H1 (cell line): ENCODE results near the gene PHC2. TPM values are rescaled to one million over a fixed set of nuclear protein-coding genes. Genes with fewer than 3 reads are reported as not detected.

Experiments used
- CTCF ChIA-PET: fragments of 300-600 bp; sonication (Branson Sonifier 250); formaldehyde crosslinking; loops from one replicate; lab custom pipeline; 2021; ENCODE audit not compliant: partially characterized antibody; lab: Charles Lee
- POLR2A ChIA-PET: fragments of 300-600 bp; sonication (Branson Sonifier 250); formaldehyde crosslinking; loops from one replicate; lab custom pipeline; 2021; ENCODE audit warnings: inconsistent platforms; ENCODE audit not compliant: partially characterized antibody; lab: Charles Lee
- DNase-seq, 2 experiments: peaks; one replicate each; pipeline versions ENCODE4 v3.0.0 to v3.0.0-alpha.2; 2010 to 2022; ENCODE audit warnings: low spot score in 2 of 2, low read depth in 1 of 2, mixed read lengths in 1 of 2
- FAIRE-seq: peaks from 2 replicates; lab custom pipeline; 2011; peaks lifted over from hg19 to GRCh38; lab: Jason Lieb, UNC
- H2AFZ ChIP-seq: 2 replicates; pipeline ENCODE4 v1.8.1; 2012; ENCODE audit warnings: low read length, inconsistent platforms
- H2AK5ac ChIP-seq: 2 replicates; pipeline ENCODE4 v1.6.1; 2013; ENCODE audit warnings: low read depth, low read length
- H2BK120ac ChIP-seq: replicated peaks from 2 replicates; pipeline ENCODE3; 2013; ENCODE audit warnings: low read depth, low read length, inconsistent platforms
- H2BK12ac ChIP-seq: 2 replicates; pipeline ENCODE4 v1.6.1; 2013; ENCODE audit warnings: low read depth, low read length
- H2BK15ac ChIP-seq: 2 replicates; pipeline ENCODE4 v1.6.1; 2013; ENCODE audit warnings: low read length
- H2BK20ac ChIP-seq: 2 replicates; pipeline ENCODE4 v1.6.1; 2013; ENCODE audit warnings: low read length
- H2BK5ac ChIP-seq: 2 replicates; pipeline ENCODE4 v1.6.1; 2013; ENCODE audit warnings: low read depth, low read length
- H3K14ac ChIP-seq: 2 replicates; pipeline ENCODE4 v1.6.1; 2013; ENCODE audit warnings: inconsistent platforms; ENCODE audit not compliant: insufficient read length
- H3K18ac ChIP-seq: 2 replicates; pipeline ENCODE4 v1.6.1; 2013; ENCODE audit warnings: low read length; ENCODE audit errors: extremely low read depth
- H3K23ac ChIP-seq: 2 replicates; pipeline ENCODE4 v1.6.1; 2013; ENCODE audit warnings: inconsistent platforms; ENCODE audit not compliant: insufficient read length
- H3K23me2 ChIP-seq: 2 replicates; pipeline ENCODE4 v1.6.1; 2013; ENCODE audit warnings: low read depth, low read length
- H3K27ac ChIP-seq: 2 replicates; pipeline ENCODE4 v1.6.1; 2011; ENCODE audit warnings: low read depth, low read length, inconsistent platforms
- H3K27me3 ChIP-seq, 4 experiments: replicated peaks in 1 of 4; 1 replicate in 1 of 4; 2 replicates in 3 of 4; pipeline versions ENCODE4 v1.6.1 to v1.8.1; 2011 to 2013; ENCODE audit warnings: low read length in 3 of 4, mild to moderate bottlenecking in 3 of 4, inconsistent platforms in 2 of 4, mixed read lengths in 2 of 4, moderate library complexity in 1 of 4; ENCODE audit not compliant: control insufficient read depth in 3 of 4, insufficient read depth in 3 of 4; ENCODE audit errors: extremely low read depth in 1 of 4
- H3K36me3 ChIP-seq, 4 experiments: 2 replicates each; pipeline versions ENCODE4 v1.6.1 to v1.8.1; 2011 to 2013; ENCODE audit warnings: mild to moderate bottlenecking in 4 of 4, low read length in 3 of 4, moderate library complexity in 2 of 4, control low read depth in 1 of 4, inconsistent platforms in 1 of 4; ENCODE audit not compliant: insufficient read depth in 4 of 4, control insufficient read depth in 2 of 4
- H3K4ac ChIP-seq: replicated peaks from 2 replicates; pipeline ENCODE3; 2013; ENCODE audit warnings: low read length, low read depth, mixed read lengths, inconsistent platforms; ENCODE audit not compliant: insufficient read length
- H3K4me1 ChIP-seq, 4 experiments: replicated peaks in 1 of 4; 1 replicate in 1 of 4; 2 replicates in 3 of 4; pipeline versions ENCODE4 v1.6.1 to v1.8.1; 2011 to 2013; ENCODE audit warnings: low read length in 3 of 4, inconsistent platforms in 2 of 4, mixed read lengths in 1 of 4; ENCODE audit not compliant: insufficient read depth in 4 of 4, control insufficient read depth in 3 of 4
- H3K4me2 ChIP-seq, 2 experiments: 2 replicates each; pipeline versions ENCODE4 v1.6.1 to v1.8.1; 2011 to 2013; ENCODE audit warnings: low read depth in 2 of 2, low read length in 2 of 2, control low read depth in 1 of 2, inconsistent platforms in 1 of 2, mild to moderate bottlenecking in 1 of 2; ENCODE audit not compliant: insufficient read depth in 1 of 2
- H3K4me3 ChIP-seq, 4 experiments: fragments of 200-600, 300-600 bp in 1 of 4; sonication (generic), shearing (Covaris generic), sonication (Bioruptor Twin) in 1 of 4; 2 replicates each; pipeline versions ENCODE4 v1.5.1 to v1.8.1; 2011 to 2016; ENCODE audit warnings: low read length in 4 of 4, low read depth in 3 of 4, control low read depth in 2 of 4, inconsistent platforms in 2 of 4, mild to moderate bottlenecking in 2 of 4, mixed read lengths in 1 of 4, moderate library complexity in 1 of 4; ENCODE audit not compliant: insufficient read depth in 2 of 4; ENCODE audit errors: extremely low read depth in 1 of 4
- H3K56ac ChIP-seq: replicated peaks from 2 replicates; pipeline ENCODE3; 2013; ENCODE audit warnings: low read depth, mild to moderate bottlenecking, mixed read lengths, low read length, inconsistent platforms; ENCODE audit not compliant: insufficient read length
- H3K79me1 ChIP-seq: 2 replicates; pipeline ENCODE4 v1.6.1; 2013; ENCODE audit warnings: low read depth, low read length, control low read depth
- H3K79me2 ChIP-seq, 2 experiments: 2 replicates each; pipeline versions ENCODE4 v1.6.1 to v1.8.1; 2012 to 2013; ENCODE audit warnings: low read length in 2 of 2, mild to moderate bottlenecking in 2 of 2, inconsistent platforms in 1 of 2; ENCODE audit not compliant: insufficient read depth in 2 of 2, control insufficient read depth in 1 of 2
- H3K9ac ChIP-seq, 4 experiments: replicated peaks in 1 of 4; 1 replicate in 1 of 4; 2 replicates in 3 of 4; pipeline versions ENCODE4 v1.6.1 to v1.8.1; 2011 to 2013; ENCODE audit warnings: low read depth in 3 of 4, low read length in 3 of 4, control low read depth in 2 of 4, mild to moderate bottlenecking in 2 of 4, moderate library complexity in 2 of 4, inconsistent platforms in 1 of 4; ENCODE audit errors: extremely low read depth in 1 of 4
- H3K9me3 ChIP-seq, 2 experiments: 2 replicates each; pipeline versions ENCODE4 v1.6.1 to v1.8.1; 2012 to 2013; ENCODE audit warnings: mild to moderate bottlenecking in 2 of 2, moderate library complexity in 2 of 2, control low read depth in 1 of 2, inconsistent platforms in 1 of 2, low read depth in 1 of 2, low read length in 1 of 2, mixed read lengths in 1 of 2; ENCODE audit not compliant: insufficient read depth in 2 of 2
- H4K20me1 ChIP-seq, 2 experiments: replicated peaks in 1 of 2; 2 replicates each; pipeline versions ENCODE3 to v1.8.1; 2011 to 2013; ENCODE audit warnings: inconsistent platforms in 2 of 2, low read length in 2 of 2, mild to moderate bottlenecking in 1 of 2; ENCODE audit not compliant: insufficient read depth in 2 of 2, control insufficient read depth in 1 of 2
- H4K5ac ChIP-seq: 2 replicates; pipeline ENCODE4 v1.6.1; 2013; ENCODE audit warnings: low read length, low read depth, mixed read lengths, inconsistent platforms; ENCODE audit not compliant: insufficient read length
- H4K8ac ChIP-seq: 2 replicates; pipeline ENCODE4 v1.8.0; 2013; ENCODE audit warnings: mild to moderate bottlenecking, moderate library complexity, low read length, inconsistent platforms; ENCODE audit not compliant: insufficient read depth; ENCODE audit errors: extremely low read depth
- H4K91ac ChIP-seq: replicated peaks from 2 replicates; pipeline ENCODE3; 2013; ENCODE audit warnings: low read length, mixed read lengths, inconsistent platforms; ENCODE audit not compliant: insufficient read length
- ASH2L ChIP-seq: fragments of 200-600, 300-600 bp; sonication (generic); IDR thresholded peaks from one replicate; pipeline ENCODE4 v1.7.1; 2017; ENCODE audit warnings: low read length
- CBX5 ChIP-seq: fragments of 300-800, 300-1000 bp; sonication (generic); IDR thresholded peaks from 2 replicates; pipeline ENCODE4 v1.7.1; 2016; ENCODE audit warnings: antibody characterized with exemption, low read length, low read depth
- E2F6 ChIP-seq: IDR thresholded peaks from 2 replicates; pipeline ENCODE4 v1.6.1; 2012; ENCODE audit warnings: inconsistent platforms
- MAFK ChIP-seq: IDR thresholded peaks from 2 replicates; pipeline ENCODE4 v1.6.1; 2012; ENCODE audit warnings: low read depth, mild to moderate bottlenecking, improper control_type of control experiment, low read length
- NANOG ChIP-seq: IDR thresholded peaks from 2 replicates; pipeline ENCODE4 v1.6.1; 2011; ENCODE audit warnings: low read length, low read depth, mild to moderate bottlenecking, inconsistent platforms; ENCODE audit not compliant: insufficient read depth, poor library complexity, severe bottlenecking
- POLR2AphosphoS5 ChIP-seq: IDR thresholded peaks from 2 replicates; pipeline ENCODE4 v1.6.1; 2011; ENCODE audit warnings: low read depth, low read length
- RAD21 ChIP-seq, 2 experiments: IDR thresholded peaks in 1 of 2; conservative IDR thresholded peaks in 1 of 2; 2 replicates each; pipeline ENCODE4 v1.6.1; 2011; ENCODE audit warnings: low read depth in 2 of 2, low read length in 2 of 2, improper control_type of control experiment in 1 of 2, inconsistent platforms in 1 of 2, mild to moderate bottlenecking in 1 of 2, moderate library complexity in 1 of 2
- SAP30 ChIP-seq: fragments of 300-600 bp; sonication (generic); IDR thresholded peaks from 2 replicates; pipeline ENCODE4 v1.7.1; 2012; ENCODE audit warnings: low read length, moderate library complexity, mild to moderate bottlenecking, inconsistent platforms; ENCODE audit not compliant: insufficient read depth, insufficient replicate concordance
- SIRT6 ChIP-seq: IDR thresholded peaks from one replicate; pipeline ENCODE4 v1.7.1; 2012; ENCODE audit warnings: low read length, inconsistent platforms
- SIX5 ChIP-seq: IDR thresholded peaks from 2 replicates; pipeline ENCODE4 v1.6.1; 2011; ENCODE audit warnings: mild to moderate bottlenecking, low read depth, low read length
- SP4 ChIP-seq: IDR thresholded peaks from 2 replicates; pipeline ENCODE4 v1.6.1; 2012; ENCODE audit warnings: low read length, inconsistent platforms
- TAF1 ChIP-seq: IDR thresholded peaks from 2 replicates; pipeline ENCODE4 v1.6.1; 2011; ENCODE audit warnings: mild to moderate bottlenecking, low read depth, low read length
- TEAD4 ChIP-seq: IDR thresholded peaks from 2 replicates; pipeline ENCODE4 v1.6.1; 2012; ENCODE audit warnings: low read depth, low read length, inconsistent platforms, mixed read lengths
- YY1 ChIP-seq: IDR thresholded peaks from 2 replicates; pipeline ENCODE4 v1.6.1; 2011; ENCODE audit warnings: low read depth, mild to moderate bottlenecking, low read length
- WGBS, 2 experiments: shearing (Covaris generic) in 1 of 2; methylation state at CpG; one replicate each; pipeline versions ENCODE4 v1.1.6 to v1.1.7; 2013 to 2015; ENCODE audit warnings: low lambda C conversion rate in 2 of 2, mixed read lengths in 2 of 2, inconsistent platforms in 1 of 2, low coverage in 1 of 2, missing lambda C conversion rate in 1 of 2; ENCODE audit not compliant: insufficient replicate concordance in 2 of 2, insufficient coverage in 1 of 2, insufficient read length in 1 of 2; ENCODE audit errors: extremely low coverage in 1 of 2, missing lambda C conversion rate in 1 of 2; 5-methylcytosine and 5-hydroxymethylcytosine counted together
- polyA plus RNA-seq, 7 experiments: library from polyadenylated mRNA; depleted of rRNA in 3 of 7; stranded (reverse) in 5 of 7; unstranded in 2 of 7; fragments of >200 nt in 5 of 7; fragments of 200-250 nt in 2 of 7; gene quantifications; 1 replicate in 5 of 7; 2 replicates in 1 of 7; 4 replicates in 1 of 7; pipeline versions ENCODE4 v1.2.1 to v1.2.3, GENCODE V29; 2011 to 2013; ENCODE audit warnings: missing spikeins in 2 of 7, mixed read lengths in 2 of 7
- total RNA-seq: library from RNA; stranded (reverse); fragmentation: NEBNext Ultra II Directional; extraction: Animal tissue kit (Norgen Biotek cat#: 25700); gene quantifications from 2 replicates; pipeline ENCODE4 v1.2.1, GENCODE V29; 2021

PHC2 gene
- total and polyA plus RNA-seq, 2 of the 8 experiments (the other 6 are each of a cell fraction or from before 2014, with no cell fraction given) = 5.6 to 14.2 TPM

GRCh38 chr1:33330906-33331305 is 100.0 kb downstream of the PHC2 start:
- ChIA-PET CTCF (interaction anchor here (0.8 to 5.0 kb wide), 5 partner anchors 8 to 283 kb away, joined by 3 to 36 read pairs (median 4); no protein-coding TSS in a partner anchor), POLR2A (no interaction called here)
- Histone ChIP-seq H4K8ac (no peak overlapping the region; the same call in 1 of the 2 replicates), H2BK20ac (no peak overlapping the region), H3K9ac (no peak overlapping the region), H3K79me1 (no peaks in the 10 kb centered on the region), H3K23ac (no peak overlapping the region), H3K18ac (no peak overlapping the region), H3K4me2 (no peak overlapping the region), H2AK5ac (no peak overlapping the region), H3K4ac (no peak overlapping the region), H3K4me1 (peaks cover 0 to 3% (median 0%) of the 10 kb centered on the region in 4 experiments; a peak in 1 of 7 replicates), H2BK120ac (no peak overlapping the region), H2BK15ac (no peak overlapping the region), H2AFZ (no peak overlapping the region), H4K91ac (no peak overlapping the region), H3K9me3 (no peaks in the 10 kb centered on the region), H3K36me3 (peaks cover 0 to 9% (median 7%) of the 10 kb centered on the region in 4 experiments; a peak in 5 of 8 replicates), H3K56ac (no peak overlapping the region), H3K14ac (no peak overlapping the region), H3K4me3 (no peak overlapping the region), H4K5ac (no peak overlapping the region), H3K23me2 (no peaks in the 10 kb centered on the region), H2BK12ac (no peak overlapping the region), H3K79me2 (no peaks in the 10 kb centered on the region), H3K27me3 (no peaks in the 10 kb centered on the region), H3K27ac (no peak overlapping the region), H2BK5ac (no peak overlapping the region), H4K20me1 (peaks cover 0 to 6% of the 10 kb centered on the region in 2 experiments)
- DNase-seq = no peak
- WGBS, 2 experiments = 84% methylated on average over 7 of the region's 7 CpGs; no CpG with 5 or more reads in 1 of the 2 experiments
- no peak for FAIRE-seq
- no peak for TF ChIP-seq RAD21 (IDR thresholded peaks at IDR 0.05 in 1 of 2, conservative IDR thresholded peaks at IDR 0.05 in 1 of 2; ENCODE audit: low read depth in 2 of 2, low read length in 2 of 2)
- TF ChIP-seq SP4 = no peak
- TF ChIP-seq POLR2AphosphoS5 = no peak
- no peak for TF ChIP-seq E2F6
- no peak for TF ChIP-seq YY1
- no peak for TF ChIP-seq TAF1
- no peak for TF ChIP-seq CBX5
- TF ChIP-seq ASH2L = no peak
- TF ChIP-seq SIRT6 = no peak
- no peak for TF ChIP-seq MAFK
- TF ChIP-seq SIX5 = no peak
- TF ChIP-seq SAP30 = no peak
- TF ChIP-seq TEAD4 = no peak
- TF ChIP-seq NANOG = no peak
